Mammary epithelial cell (primary cell): ENCODE measurements around the gene MSI2.

Source experiments
- EZH2 ChIP-seq: IDR thresholded peaks from 2 replicates; pipeline ENCODE4 v1.6.1; 2012; ENCODE audit warnings: low read length, inconsistent platforms, borderline replicate concordance
- TF ChIP-seq, protein P1 (sequence below), 2 donors: IDR thresholded peaks in 1 of 2; conservative IDR thresholded peaks in 1 of 2; 2 replicates each; pipeline ENCODE4 v1.5.1; 2011 to 2012; ENCODE audit warnings: inconsistent platforms in 2 of 2, low read length in 2 of 2, mild to moderate bottlenecking in 2 of 2, control low read depth in 1 of 2, low read depth in 1 of 2; ENCODE audit not compliant: insufficient read depth in 1 of 2; ENCODE audit errors: extremely low read depth in 1 of 2

DNA sequence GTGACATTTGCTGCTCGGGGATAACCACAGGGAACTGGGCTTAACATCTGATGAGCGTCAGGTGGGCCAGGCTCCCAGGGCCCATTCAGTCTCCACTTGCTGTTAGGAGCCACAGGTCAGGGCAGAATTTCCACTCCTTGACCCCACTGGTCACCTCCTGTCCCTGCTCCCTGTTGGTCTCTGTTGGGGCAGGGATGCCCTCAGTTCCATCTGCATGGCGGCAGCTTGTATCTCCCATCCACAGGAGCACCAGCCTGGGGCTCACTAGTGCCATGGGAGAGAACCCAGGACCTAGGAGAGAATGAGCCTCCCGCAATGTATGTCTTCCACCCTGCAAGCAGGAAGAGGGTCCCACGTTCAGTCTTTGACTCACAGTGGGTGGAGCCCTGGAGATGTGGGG is 276.6 kb downstream of the MSI2 start:
- TF ChIP-seq, protein P1, sequence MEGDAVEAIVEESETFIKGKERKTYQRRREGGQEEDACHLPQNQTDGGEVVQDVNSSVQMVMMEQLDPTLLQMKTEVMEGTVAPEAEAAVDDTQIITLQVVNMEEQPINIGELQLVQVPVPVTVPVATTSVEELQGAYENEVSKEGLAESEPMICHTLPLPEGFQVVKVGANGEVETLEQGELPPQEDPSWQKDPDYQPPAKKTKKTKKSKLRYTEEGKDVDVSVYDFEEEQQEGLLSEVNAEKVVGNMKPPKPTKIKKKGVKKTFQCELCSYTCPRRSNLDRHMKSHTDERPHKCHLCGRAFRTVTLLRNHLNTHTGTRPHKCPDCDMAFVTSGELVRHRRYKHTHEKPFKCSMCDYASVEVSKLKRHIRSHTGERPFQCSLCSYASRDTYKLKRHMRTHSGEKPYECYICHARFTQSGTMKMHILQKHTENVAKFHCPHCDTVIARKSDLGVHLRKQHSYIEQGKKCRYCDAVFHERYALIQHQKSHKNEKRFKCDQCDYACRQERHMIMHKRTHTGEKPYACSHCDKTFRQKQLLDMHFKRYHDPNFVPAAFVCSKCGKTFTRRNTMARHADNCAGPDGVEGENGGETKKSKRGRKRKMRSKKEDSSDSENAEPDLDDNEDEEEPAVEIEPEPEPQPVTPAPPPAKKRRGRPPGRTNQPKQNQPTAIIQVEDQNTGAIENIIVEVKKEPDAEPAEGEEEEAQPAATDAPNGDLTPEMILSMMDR (conservative IDR thresholded peaks at IDR 0.05 in 1 of 2, IDR thresholded peaks at IDR 0.05 in 1 of 2; ENCODE audit: extremely low read depth in 1 of 2, insufficient read depth in 1 of 2, low read depth in 1 of 2, low read length in 2 of 2): no peak
- TF ChIP-seq EZH2: no peak
